ENCODE results near the gene ALK.

ALK gene

DNA sequence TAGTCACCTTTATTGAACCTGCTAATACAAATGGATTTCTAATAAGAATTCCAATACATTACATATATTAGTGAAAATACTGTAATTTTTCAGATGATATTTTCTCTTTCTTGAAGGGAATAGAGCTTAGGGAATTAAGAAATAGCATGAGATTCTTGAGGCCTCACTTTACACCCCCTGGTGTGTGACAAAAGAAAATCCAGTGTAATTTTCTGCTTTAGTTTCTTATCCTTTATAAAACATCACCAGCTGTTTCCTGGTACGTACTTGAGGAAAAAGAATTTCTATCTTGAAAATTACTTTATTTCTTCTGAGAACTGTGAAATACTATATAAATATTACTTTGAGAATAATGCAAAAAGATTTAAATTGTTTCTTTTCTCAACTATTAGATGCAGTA lies 734.6 kb downstream of the ALK start:
- Histone ChIP-seq H3K4me3 (ENCODE audit: low read length) (no peak overlapping the region), H3K27ac (ENCODE audit: low read length) (no peak overlapping the region), H3K27me3 (ENCODE audit: low read depth, low read length) (no peaks in the 10 kb centered on the region), H3K4me1 (ENCODE audit: low read length) (peaks cover 5% of the 10 kb centered on the region; the same call in 1 of the 2 replicates), H4K20me1 (ENCODE audit: insufficient read depth, low read length) (no peaks in the 10 kb centered on the region), H3K36me3 (replicated peaks; ENCODE audit: low read depth, low read length) (peaks cover 3% of the 10 kb centered on the region), H3K9me3 (ENCODE audit: insufficient read depth, low read length) (no peaks in the 10 kb centered on the region), H2AFZ (ENCODE audit: low read depth, low read length) (no peak overlapping the region), H3K4me2 (ENCODE audit: low read length) (no peak overlapping the region), H3K9ac (ENCODE audit: low read length) (no peak overlapping the region), H3K79me2 (ENCODE audit: low read length) (no peaks in the 10 kb centered on the region)
- no peak for TF ChIP-seq EZH2phosphoT487 (IDR thresholded peaks at IDR 0.05; ENCODE audit: low read depth)
- TF ChIP-seq, protein P1, sequence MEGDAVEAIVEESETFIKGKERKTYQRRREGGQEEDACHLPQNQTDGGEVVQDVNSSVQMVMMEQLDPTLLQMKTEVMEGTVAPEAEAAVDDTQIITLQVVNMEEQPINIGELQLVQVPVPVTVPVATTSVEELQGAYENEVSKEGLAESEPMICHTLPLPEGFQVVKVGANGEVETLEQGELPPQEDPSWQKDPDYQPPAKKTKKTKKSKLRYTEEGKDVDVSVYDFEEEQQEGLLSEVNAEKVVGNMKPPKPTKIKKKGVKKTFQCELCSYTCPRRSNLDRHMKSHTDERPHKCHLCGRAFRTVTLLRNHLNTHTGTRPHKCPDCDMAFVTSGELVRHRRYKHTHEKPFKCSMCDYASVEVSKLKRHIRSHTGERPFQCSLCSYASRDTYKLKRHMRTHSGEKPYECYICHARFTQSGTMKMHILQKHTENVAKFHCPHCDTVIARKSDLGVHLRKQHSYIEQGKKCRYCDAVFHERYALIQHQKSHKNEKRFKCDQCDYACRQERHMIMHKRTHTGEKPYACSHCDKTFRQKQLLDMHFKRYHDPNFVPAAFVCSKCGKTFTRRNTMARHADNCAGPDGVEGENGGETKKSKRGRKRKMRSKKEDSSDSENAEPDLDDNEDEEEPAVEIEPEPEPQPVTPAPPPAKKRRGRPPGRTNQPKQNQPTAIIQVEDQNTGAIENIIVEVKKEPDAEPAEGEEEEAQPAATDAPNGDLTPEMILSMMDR (IDR thresholded peaks at IDR 0.05; ENCODE audit: low read depth, low read length), result no peak

- H2AFZ ChIP-seq (ENCODE audit: low read depth, low read length), result no peak overlapping the region
Measured at GRCh38 chr2:29184531-29184930, 736.9 kb downstream of the ALK start.

GRCh38 chr2:29182920-29183319 lies 738.5 kb downstream of the ALK start:
- Histone ChIP-seq H3K4me1 (ENCODE audit: low read length) (no peaks in the 10 kb centered on the region), H3K4me3 (ENCODE audit: low read length) (no peak overlapping the region), H3K36me3 (replicated peaks; ENCODE audit: low read depth, low read length) (peaks cover 3% of the 10 kb centered on the region), H3K9me3 (ENCODE audit: insufficient read depth, low read length) (no peaks in the 10 kb centered on the region), H3K79me2 (ENCODE audit: low read length) (no peaks in the 10 kb centered on the region), H3K9ac (ENCODE audit: low read length) (no peak overlapping the region), H3K27me3 (ENCODE audit: low read depth, low read length) (no peaks in the 10 kb centered on the region), H2AFZ (ENCODE audit: low read depth, low read length) (no peak overlapping the region), H3K4me2 (ENCODE audit: low read length) (no peak overlapping the region), H4K20me1 (ENCODE audit: insufficient read depth, low read length) (no peaks in the 10 kb centered on the region), H3K27ac (ENCODE audit: low read length) (no peak overlapping the region)
- TF ChIP-seq, protein P1 (IDR thresholded peaks at IDR 0.05; ENCODE audit: low read depth, low read length), result no peak
- TF ChIP-seq EZH2phosphoT487 (IDR thresholded peaks at IDR 0.05; ENCODE audit: low read depth), result no peak

More at GRCh38 chr2:29184531-29184930, 736.9 kb downstream of the ALK start:
- Histone ChIP-seq H3K4me2 (ENCODE audit: low read length) (no peak overlapping the region), H3K27ac (ENCODE audit: low read length) (no peak overlapping the region), H3K4me3 (ENCODE audit: low read length) (no peak overlapping the region), H3K4me1 (ENCODE audit: low read length) (peaks cover 5% of the 10 kb centered on the region; the same call in 1 of the 2 replicates), H4K20me1 (ENCODE audit: insufficient read depth, low read length) (no peaks in the 10 kb centered on the region), H3K9ac (ENCODE audit: low read length) (no peak overlapping the region), H3K36me3 (replicated peaks; ENCODE audit: low read depth, low read length) (peaks cover 3% of the 10 kb centered on the region), H3K27me3 (ENCODE audit: low read depth, low read length) (no peaks in the 10 kb centered on the region), H3K9me3 (ENCODE audit: insufficient read depth, low read length) (no peaks in the 10 kb centered on the region), H3K79me2 (ENCODE audit: low read length) (no peaks in the 10 kb centered on the region)
- TF ChIP-seq, protein P1 (IDR thresholded peaks at IDR 0.05; ENCODE audit: low read depth, low read length), result no peak
- TF ChIP-seq EZH2phosphoT487 (IDR thresholded peaks at IDR 0.05; ENCODE audit: low read depth), result no peak

- Histone ChIP-seq H3K79me2 (ENCODE audit: low read length) (no peaks in the 10 kb centered on the region), H3K4me3 (ENCODE audit: low read length) (no peak overlapping the region), H3K9ac (ENCODE audit: low read length) (no peak overlapping the region), H3K4me2 (ENCODE audit: low read length) (no peak overlapping the region), H3K27ac (ENCODE audit: low read length) (no peak overlapping the region), H3K4me1 (ENCODE audit: low read length) (no peaks in the 10 kb centered on the region), H2AFZ (ENCODE audit: low read depth, low read length) (no peak overlapping the region), H4K20me1 (ENCODE audit: insufficient read depth, low read length) (no peaks in the 10 kb centered on the region), H3K9me3 (ENCODE audit: insufficient read depth, low read length) (no peaks in the 10 kb centered on the region), H3K27me3 (ENCODE audit: low read depth, low read length) (no peaks in the 10 kb centered on the region), H3K36me3 (replicated peaks; ENCODE audit: low read depth, low read length) (peaks cover 3% of the 10 kb centered on the region)
- no peak for TF ChIP-seq EZH2phosphoT487 (IDR thresholded peaks at IDR 0.05; ENCODE audit: low read depth)
- TF ChIP-seq, protein P1 (IDR thresholded peaks at IDR 0.05; ENCODE audit: low read depth, low read length), result no peak
Measured at GRCh38 chr2:29182334-29182733, 739.1 kb downstream of the ALK start.
